ENCODE data around the gene FASTK. TPM values are rescaled to one million over a fixed set of nuclear protein-coding genes. Genes with fewer than 3 reads are reported as not detected.

The FASTK gene
- total RNA-seq, 1 donor from 2014 or later: 82.4 TPM

- H3K27me3 Mint-ChIP-seq (ENCODE audit: low read depth): no peaks in the 10 kb centered on the region
- no peak overlapping the region for H3K27ac Mint-ChIP-seq (ENCODE audit: unreplicated experiment)
- peaks cover 20% of the 10 kb centered on the region for H3K4me1 Mint-ChIP-seq
- no peaks in the 10 kb centered on the region for H3K9me3 Mint-ChIP-seq
- H3K36me3 Mint-ChIP-seq (ENCODE audit: low read depth): peaks cover 2% of the 10 kb centered on the region
- no peak for TF ChIP-seq CTCF (conservative IDR thresholded peaks at IDR 0.05)
- H3K4me3 Mint-ChIP-seq: no peak overlapping the region
- DNase-seq (ENCODE audit: low read depth, low spot score): no peak
These were observed 16.2 kb downstream of the FASTK start for GRCh38 chr7:151064454-151064853.

- DNase-seq (ENCODE audit: low read depth, low spot score): no peak
- H3K9me3 Mint-ChIP-seq: no peaks in the 10 kb centered on the region
- no peak overlapping the region for H3K27ac Mint-ChIP-seq (ENCODE audit: unreplicated experiment)
- no peaks in the 10 kb centered on the region for H3K36me3 Mint-ChIP-seq (ENCODE audit: low read depth)
- no peaks in the 10 kb centered on the region for H3K27me3 Mint-ChIP-seq (ENCODE audit: low read depth)
- H3K4me3 Mint-ChIP-seq: peak overlapping the region; percentile 47
- TF ChIP-seq CTCF (conservative IDR thresholded peaks at IDR 0.05): no peak
- peaks cover 31% of the 10 kb centered on the region for H3K4me1 Mint-ChIP-seq
These were observed 17.4 kb downstream of the FASTK start for GRCh38 chr7:151063212-151063561.

- no peak overlapping the region for H3K27ac Mint-ChIP-seq (ENCODE audit: unreplicated experiment)
- H3K27me3 Mint-ChIP-seq (ENCODE audit: low read depth): no peaks in the 10 kb centered on the region
- no peak for TF ChIP-seq CTCF (conservative IDR thresholded peaks at IDR 0.05)
- peak; percentile 53 for DNase-seq (ENCODE audit: low read depth, low spot score)
- peaks cover 36% of the 10 kb centered on the region for H3K4me1 Mint-ChIP-seq
- H3K4me3 Mint-ChIP-seq: peak overlapping the region; percentile 92
- no peaks in the 10 kb centered on the region for H3K9me3 Mint-ChIP-seq
- no peaks in the 10 kb centered on the region for H3K36me3 Mint-ChIP-seq (ENCODE audit: low read depth)
These were observed 18.0 kb downstream of the FASTK start for GRCh38 chr7:151062399-151063211.

GRCh38 chr7:151062111-151062398 lies 18.6 kb downstream of the FASTK start:
- H3K9me3 Mint-ChIP-seq: no peaks in the 10 kb centered on the region
- H3K4me3 Mint-ChIP-seq: peak overlapping the region; percentile 92
- no peaks in the 10 kb centered on the region for H3K36me3 Mint-ChIP-seq (ENCODE audit: low read depth)
- no peak for DNase-seq (ENCODE audit: low read depth, low spot score)
- H3K4me1 Mint-ChIP-seq: peaks cover 41% of the 10 kb centered on the region
- no peaks in the 10 kb centered on the region for H3K27me3 Mint-ChIP-seq (ENCODE audit: low read depth)
- TF ChIP-seq CTCF (conservative IDR thresholded peaks at IDR 0.05): no peak
- no peak overlapping the region for H3K27ac Mint-ChIP-seq (ENCODE audit: unreplicated experiment)

- no peak for TF ChIP-seq CTCF (conservative IDR thresholded peaks at IDR 0.05)
- Mint-ChIP-seq H3K4me1 (peaks cover 47% of the 10 kb centered on the region), H3K9me3 (no peaks in the 10 kb centered on the region), H3K27ac (ENCODE audit: unreplicated experiment) (no peak overlapping the region), H3K36me3 (ENCODE audit: low read depth) (no peaks in the 10 kb centered on the region), H3K4me3 (peak overlapping the region; percentile 92), H3K27me3 (ENCODE audit: low read depth) (no peaks in the 10 kb centered on the region)
- no peak for DNase-seq (ENCODE audit: low read depth, low spot score)
These were observed 19.1 kb downstream of the FASTK start for GRCh38 chr7:151061213-151062110.
